ENCODE measurements around the gene SLC38A9. TPM values are rescaled to one million over a fixed set of nuclear protein-coding genes. Genes with fewer than 3 reads are reported as not detected.
"Not testable (repeated sequence)": the region's sequence is repeated elsewhere in the genome, so short reads cannot be mapped to it uniquely, and the experiment has no call there.

The SLC38A9 gene
- total RNA-seq, 2 donors from 2014 or later = 17.9 to 19.5 TPM

DNA sequence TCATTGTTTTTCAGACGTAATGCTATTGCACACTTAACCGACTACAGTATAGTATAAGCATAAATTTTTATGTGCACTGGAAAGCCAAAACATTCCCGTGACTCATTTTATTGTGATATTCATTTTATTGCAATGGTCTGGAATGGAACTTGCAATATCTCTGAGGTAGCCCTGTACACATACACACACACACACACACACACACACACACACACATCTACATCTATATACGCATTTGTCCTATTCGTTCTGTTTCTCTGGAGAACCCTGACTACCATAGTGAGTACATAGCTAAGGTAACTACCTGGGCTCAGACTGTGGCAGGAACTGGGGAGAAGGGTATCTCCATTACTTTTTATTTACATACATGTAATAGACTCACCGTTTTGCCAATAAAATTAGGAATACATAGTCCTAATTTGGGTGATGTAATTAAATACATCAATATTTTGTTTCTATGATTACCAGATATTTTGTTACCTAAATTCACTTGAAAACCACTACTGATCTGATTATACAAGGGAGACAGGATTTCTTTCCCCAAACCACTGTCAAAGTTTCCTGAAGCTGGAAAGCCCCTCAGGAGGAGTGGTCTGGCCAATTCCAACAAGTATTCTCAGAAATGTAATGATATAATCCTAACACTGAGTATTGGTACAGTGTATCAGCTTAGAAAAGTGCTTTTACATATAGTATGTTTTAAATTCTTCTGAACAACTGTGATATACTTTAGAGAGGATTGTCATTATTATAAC lies 103.4 kb downstream of the SLC38A9 start:
- ATAC-seq = peak in 1 of 2 donors; percentile 56
- Mint-ChIP-seq H3K9me3 (no peaks in the 10 kb centered on the region), H3K36me3 (no peaks in the 10 kb centered on the region), H3K27ac (no peak overlapping the region)
- DNase-seq (ENCODE audit: low spot score in 2 of 2) = no peak

GRCh38 chr5:55607309-55607708 lies 104.8 kb downstream of the SLC38A9 start:
- not testable (repeated sequence) for ATAC-seq; H3K9me3 Mint-ChIP-seq; H3K36me3 Mint-ChIP-seq; DNase-seq (ENCODE audit: low spot score in 2 of 2); H3K27ac Mint-ChIP-seq

- Mint-ChIP-seq H3K36me3 (no peaks in the 10 kb centered on the region), H3K9me3 (no peaks in the 10 kb centered on the region), H3K27ac (no peak overlapping the region)
- ATAC-seq = no peak
- DNase-seq (ENCODE audit: low spot score in 2 of 2) = no peak
Observed at GRCh38 chr5:55604611-55605067, 107.5 kb downstream of the SLC38A9 start.

- H3K9me3 Mint-ChIP-seq = no peaks in the 10 kb centered on the region
- H3K27ac Mint-ChIP-seq = no peak overlapping the region
- DNase-seq (ENCODE audit: low spot score in 2 of 2) = no peak
- H3K36me3 Mint-ChIP-seq = no peaks in the 10 kb centered on the region
- ATAC-seq = no peak
Observed at GRCh38 chr5:55603922-55604321, 108.2 kb downstream of the SLC38A9 start.

- H3K27ac Mint-ChIP-seq = peak overlapping the region; percentile 85 to 87
- DNase-seq (ENCODE audit: low spot score in 2 of 2) (no peak), ATAC-seq (no peak)
- no peaks in the 10 kb centered on the region for H3K9me3 Mint-ChIP-seq
- H3K36me3 Mint-ChIP-seq = no peaks in the 10 kb centered on the region
Observed at GRCh38 chr5:55601628-55602027, 110.5 kb downstream of the SLC38A9 start.

- no peaks in the 10 kb centered on the region for H3K9me3 Mint-ChIP-seq
Observed at GRCh38 chr5:55601204-55601618, 110.9 kb downstream of the SLC38A9 start.

DNA sequence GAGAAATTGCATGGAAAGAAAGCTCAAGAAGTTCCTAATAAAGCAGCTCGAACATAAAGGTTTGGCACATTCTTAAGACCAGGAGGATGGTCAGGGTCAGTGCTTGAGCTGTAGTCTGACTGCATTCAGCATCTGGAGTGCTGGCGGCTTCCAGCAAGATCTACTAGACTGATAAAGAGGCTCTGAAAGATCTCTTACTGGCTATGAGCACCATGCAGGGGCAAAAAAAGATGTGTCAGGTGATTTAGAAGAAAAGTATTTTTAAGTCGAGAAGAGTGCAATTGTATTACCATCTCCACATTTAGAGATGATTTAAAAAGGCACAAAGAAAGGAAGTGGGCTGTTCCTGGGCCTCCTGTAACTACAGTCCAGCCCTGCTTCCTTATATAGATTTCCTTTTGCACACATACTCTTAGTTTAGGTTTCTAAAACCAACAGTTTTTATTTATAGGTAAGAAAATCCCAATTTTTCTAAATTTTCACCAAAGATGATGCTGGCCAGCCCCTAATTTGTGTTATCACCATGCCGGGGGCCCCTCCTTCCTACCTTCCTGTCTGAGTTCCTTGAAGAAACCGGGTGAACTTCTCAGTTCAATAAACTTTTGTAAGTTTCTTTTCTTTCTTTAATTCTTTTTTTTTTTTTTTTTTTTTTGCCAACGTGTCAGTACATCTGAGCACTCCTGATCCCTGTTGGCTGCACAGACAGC lies 111.5 kb downstream of the SLC38A9 start:
- no peak for DNase-seq (ENCODE audit: low spot score in 2 of 2)
- H3K9me3 Mint-ChIP-seq = no peaks in the 10 kb centered on the region
- peak overlapping the region; percentile 85 to 87 for H3K27ac Mint-ChIP-seq
- peak; percentile 64 to 68 for ATAC-seq
- no peaks in the 10 kb centered on the region for H3K36me3 Mint-ChIP-seq

More at GRCh38 chr5:55601204-55601618, 110.9 kb downstream of the SLC38A9 start:
- ATAC-seq (peak in 1 of 2 donors; percentile 36), DNase-seq (ENCODE audit: low spot score in 2 of 2) (no peak)
- H3K36me3 Mint-ChIP-seq = no peaks in the 10 kb centered on the region
- peak overlapping the region; percentile 85 to 87 for H3K27ac Mint-ChIP-seq

DNA sequence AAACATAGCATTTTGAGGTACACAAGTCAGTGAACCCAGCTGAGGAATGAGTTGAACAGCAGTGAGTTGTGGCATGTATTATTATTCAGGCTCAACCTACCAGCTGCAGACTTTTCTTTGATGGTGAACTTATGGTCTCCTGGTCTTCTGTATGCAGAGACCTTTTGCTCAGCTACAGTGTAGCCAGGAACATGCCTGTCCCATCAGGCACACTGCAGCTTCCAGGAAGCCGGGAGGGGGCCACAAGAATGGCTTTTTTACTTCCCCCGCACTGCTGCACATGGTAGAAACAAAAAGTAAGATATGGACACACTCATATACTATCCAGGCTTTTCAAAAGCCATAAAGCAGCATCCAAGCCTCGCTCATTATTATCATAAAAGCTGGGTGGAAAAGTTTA lies 112.0 kb downstream of the SLC38A9 start:
- H3K9me3 Mint-ChIP-seq = no peaks in the 10 kb centered on the region
- H3K27ac Mint-ChIP-seq = peak overlapping the region in 1 of 2 donors; percentile 85
- peak in 1 of 2 donors; percentile 24 for ATAC-seq
- no peak for DNase-seq (ENCODE audit: low spot score in 2 of 2)
- H3K36me3 Mint-ChIP-seq = no peaks in the 10 kb centered on the region

- Mint-ChIP-seq H3K36me3 (no peaks in the 10 kb centered on the region), H3K9me3 (peaks cover 3 to 4% of the 10 kb centered on the region in 2 donors), H3K27ac (peak overlapping the region in 1 of 2 donors; percentile 85)
- no peak for ATAC-seq
- DNase-seq (ENCODE audit: low spot score in 2 of 2) = no peak
Observed at GRCh38 chr5:55599148-55600050, 112.7 kb downstream of the SLC38A9 start.

- Mint-ChIP-seq H3K36me3 (no peaks in the 10 kb centered on the region), H3K9me3 (peaks cover 3 to 4% of the 10 kb centered on the region in 2 donors), H3K27ac (peak overlapping the region in 1 of 2 donors; percentile 62)
- no peak for ATAC-seq
- DNase-seq (ENCODE audit: low spot score in 2 of 2) = no peak
Observed at GRCh38 chr5:55597014-55597981, 114.8 kb downstream of the SLC38A9 start.

- no peak overlapping the region for H3K27ac Mint-ChIP-seq
- peaks cover 4 to 9% of the 10 kb centered on the region in 2 donors for H3K9me3 Mint-ChIP-seq
- DNase-seq (ENCODE audit: low spot score in 2 of 2) (no peak), ATAC-seq (no peak)
- H3K36me3 Mint-ChIP-seq = peaks cover 0 to 5% of the 10 kb centered on the region in 2 donors
Observed at GRCh38 chr5:55594671-55595070, 117.5 kb downstream of the SLC38A9 start.

DNA sequence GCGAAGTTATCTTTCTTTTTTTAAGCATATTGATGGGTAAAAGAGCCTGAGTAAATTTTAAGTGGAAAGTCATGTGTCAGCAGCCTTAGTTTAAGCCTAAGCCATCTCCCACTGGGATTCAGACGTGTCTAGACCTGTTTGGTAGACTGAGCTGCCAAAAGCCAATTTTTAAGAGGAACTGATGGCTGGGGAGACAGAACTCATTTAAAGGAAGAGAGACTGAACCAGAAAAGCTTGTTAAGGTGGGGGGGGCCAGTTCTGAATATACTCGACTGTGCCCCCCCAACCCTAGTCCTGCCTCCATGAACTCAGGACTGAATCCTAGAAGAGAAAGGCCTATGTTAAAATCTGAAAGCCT lies 119.0 kb downstream of the SLC38A9 start:
- Mint-ChIP-seq H3K27ac (no peak overlapping the region), H3K9me3 (peaks cover 4 to 9% of the 10 kb centered on the region in 2 donors), H3K36me3 (peaks cover 0 to 5% of the 10 kb centered on the region in 2 donors)
- DNase-seq (ENCODE audit: low spot score in 2 of 2) (no peak), ATAC-seq (no peak)

- DNase-seq (ENCODE audit: low spot score in 2 of 2) (no peak), ATAC-seq (no peak)
- Mint-ChIP-seq H3K9me3 (peaks cover 4 to 9% of the 10 kb centered on the region in 2 donors), H3K27ac (peak overlapping the region in 1 of 2 donors; percentile 58), H3K36me3 (peaks cover 0 to 5% of the 10 kb centered on the region in 2 donors)
Observed at GRCh38 chr5:55592388-55593114, 119.6 kb downstream of the SLC38A9 start.

DNA sequence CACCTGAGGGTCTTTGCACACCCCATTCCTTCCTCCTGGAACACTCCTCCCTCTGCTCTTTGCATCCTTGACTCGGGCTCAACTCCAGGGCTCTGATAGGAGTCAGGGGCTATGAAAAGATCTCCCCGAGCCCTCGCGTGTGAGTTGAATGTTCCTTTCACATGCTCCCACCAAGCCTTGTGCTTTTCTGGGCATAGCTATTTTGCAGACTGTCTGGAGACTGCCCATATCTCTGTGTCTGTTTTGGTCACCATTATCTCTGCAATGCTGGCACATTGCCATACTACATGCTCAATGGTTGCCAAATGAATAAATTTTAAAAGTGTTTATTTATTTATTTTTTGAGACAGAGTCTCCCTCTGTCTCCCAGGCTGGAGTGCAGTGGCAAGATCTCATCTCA lies 120.4 kb downstream of the SLC38A9 start:
- ATAC-seq = no peak
- H3K27ac Mint-ChIP-seq = peak overlapping the region; percentile 4 to 92
- no peak for DNase-seq (ENCODE audit: low spot score in 2 of 2)
- peaks cover 0 to 5% of the 10 kb centered on the region in 2 donors for H3K36me3 Mint-ChIP-seq
- peaks cover 4 to 9% of the 10 kb centered on the region in 2 donors for H3K9me3 Mint-ChIP-seq

- Mint-ChIP-seq H3K27ac (no peak overlapping the region), H3K9me3 (peaks cover 0 to 2% of the 10 kb centered on the region in 2 donors), H3K36me3 (peaks cover 0 to 2% of the 10 kb centered on the region in 2 donors)
- DNase-seq (ENCODE audit: low spot score in 2 of 2) (no peak), ATAC-seq (no peak)
Observed at GRCh38 chr5:55585206-55585610, 126.9 kb downstream of the SLC38A9 start.
